PC-9 (cell line): ENCODE data around the gene TOX2. TPM values are rescaled to one million over a fixed set of nuclear protein-coding genes. Genes with fewer than 3 reads are reported as not detected.

Experiments used
- BruUV-seq: library from RNA; stranded (reverse); fragments of 400-500 nt; replicated peaks from 2 replicates; lab custom pipeline; 2021; lab: Mats Ljungman, UMichigan
- CTCF ChIA-PET: fragments of 300-600 bp; sonication (Branson Sonifier 250); formaldehyde crosslinking; loops from one replicate; lab custom pipeline; 2022; ENCODE audit warnings: antibody characterized with exemption; lab: Charles Lee
- POLR2A ChIA-PET: fragments of 300-600 bp; sonication (Branson Sonifier 250); formaldehyde crosslinking; loops from one replicate; lab custom pipeline; 2022; ENCODE audit warnings: antibody characterized with exemption; ENCODE audit not compliant: unreplicated experiment; lab: Charles Lee
- DNase-seq, 2 experiments: peaks; one replicate each; pipeline versions ENCODE4 v3.0.0 to v3.0.0-alpha.2; 2015 to 2022; ENCODE audit warnings: mixed read lengths in 1 of 2
- H2AFZ ChIP-seq: fragments of 200-600 bp; sonication (generic); 2 replicates; pipeline ENCODE4 v1.8.1; 2017; ENCODE audit warnings: antibody characterized with exemption
- H3F3A ChIP-seq: fragments of 200-600 bp; sonication (generic); 2 replicates; pipeline ENCODE4 v1.8.1; 2017; ENCODE audit warnings: antibody characterized with exemption, mild to moderate bottlenecking, low read depth; ENCODE audit not compliant: insufficient read depth
- H3K27ac ChIP-seq: fragments of 200-600 bp; sonication (generic); 2 replicates; pipeline ENCODE4 v1.6.1; 2016; ENCODE audit warnings: mixed run types
- H3K27me3 ChIP-seq: fragments of 200-600 bp; sonication (generic); 2 replicates; pipeline ENCODE4 v1.6.1; 2016; ENCODE audit warnings: low read depth, mixed run types; ENCODE audit not compliant: insufficient read depth
- H3K36me3 ChIP-seq: fragments of 200-600 bp; sonication (generic); 2 replicates; pipeline ENCODE4 v1.6.1; 2016; ENCODE audit warnings: low read depth, mixed run types
- H3K4me1 ChIP-seq: fragments of 200-600 bp; sonication (generic); replicated peaks from 2 replicates; pipeline ENCODE4 v1.6.1; 2016; ENCODE audit warnings: mixed run types; ENCODE audit not compliant: insufficient read depth
- H3K4me2 ChIP-seq: fragments of 200-600 bp; sonication (generic); 2 replicates; pipeline ENCODE4 v1.6.1; 2017; ENCODE audit warnings: mixed run types
- H3K4me3 ChIP-seq: fragments of 200-600 bp; sonication (generic); 2 replicates; pipeline ENCODE4 v1.6.1; 2016; ENCODE audit warnings: mixed run types
- H3K79me2 ChIP-seq: fragments of 200-600 bp; sonication (generic); 2 replicates; pipeline ENCODE4 v1.6.1; 2017; ENCODE audit warnings: low read depth, mixed run types
- H3K9me2 ChIP-seq: fragments of 200-600 bp; sonication (generic); 2 replicates; pipeline ENCODE4 v1.8.1; 2017; ENCODE audit warnings: mild to moderate bottlenecking; ENCODE audit not compliant: insufficient read depth
- H3K9me3 ChIP-seq: fragments of 200-600 bp; sonication (generic); 2 replicates; pipeline ENCODE4 v1.8.1; 2016; ENCODE audit warnings: low read depth; ENCODE audit not compliant: insufficient read depth
- H4K20me1 ChIP-seq: fragments of 200-600 bp; sonication (generic); 2 replicates; pipeline ENCODE4 v1.8.1; 2017; ENCODE audit not compliant: insufficient read depth
- EZH2 ChIP-seq: fragments of 200-600 bp; sonication (generic); IDR thresholded peaks from 2 replicates; pipeline ENCODE4 v1.8.0; 2017; ENCODE audit warnings: antibody characterized with exemption, low read depth
- intact Hi-C: fragments of 100-400 bp; cut with micrococcal nuclease; formaldehyde crosslinking; loops from one replicate; pipeline ENCODE4 v1.10.0; 2022; ENCODE audit not compliant: unreplicated experiment
- total RNA-seq: library from RNA; stranded (reverse); gene quantifications from 2 replicates; pipeline ENCODE4 v1.2.3, GENCODE V29; 2021
- TF ChIP-seq, protein P1 (sequence below): fragments of 200-600 bp; sonication (generic); conservative IDR thresholded peaks from 2 replicates; pipeline ENCODE4 v1.6.1; 2017; ENCODE audit warnings: mixed run types, antibody characterized with exemption, mild to moderate bottlenecking, moderate library complexity

TOX2 gene
- total RNA-seq, 1 experiment from 2014 or later: 30.1 TPM

DNA sequence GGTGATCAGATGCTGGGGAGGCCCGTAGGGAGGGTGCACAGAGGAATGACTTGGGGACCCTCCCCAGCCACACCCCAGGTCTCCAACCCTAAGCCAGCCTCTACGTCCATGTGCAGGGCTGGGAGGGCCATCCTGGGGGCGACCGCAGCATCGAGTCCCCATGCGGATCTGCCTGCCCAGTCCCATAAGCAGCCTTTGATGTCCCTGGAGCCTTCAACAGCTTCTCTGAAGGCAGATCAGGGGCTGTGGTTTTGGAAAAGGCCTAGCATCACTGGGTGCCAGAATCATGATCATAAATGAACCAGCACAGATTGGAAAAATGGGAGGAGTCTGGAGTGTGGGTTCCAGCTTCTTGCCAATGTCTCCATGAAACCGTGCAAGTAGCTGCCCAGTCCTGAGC, 22.9 kb downstream of the TOX2 start:
- CTCF ChIA-PET: no interaction called here

GRCh38 chr20:43938017-43938655, 23.5 kb downstream of the TOX2 start:
- ChIA-PET CTCF (no interaction called here), POLR2A (no interaction called here)
- H3K9me2 ChIP-seq: no peaks in the 10 kb centered on the region
- H3K27me3 ChIP-seq: no peaks in the 10 kb centered on the region
- H3F3A ChIP-seq: peaks cover 64% of the 10 kb centered on the region
- no peaks in the 10 kb centered on the region for H4K20me1 ChIP-seq
- peaks cover 80% of the 10 kb centered on the region for H3K79me2 ChIP-seq
- H3K4me3 ChIP-seq: no peak overlapping the region
- H3K4me1 ChIP-seq: peaks cover 70% of the 10 kb centered on the region
- H3K9me3 ChIP-seq: no peaks in the 10 kb centered on the region
- peak overlapping the region; percentile 48 for H3K4me2 ChIP-seq
- DNase-seq: no peak
- BruUV-seq: no TSS peak
- H3K36me3 ChIP-seq: no peaks in the 10 kb centered on the region
- H3K27ac ChIP-seq: peak overlapping the region; percentile 95
- no peak overlapping the region for H2AFZ ChIP-seq
- intact Hi-C loops: loop anchor here (2.0 kb wide), 1 partner anchor 17 kb away; no protein-coding TSS in a partner anchor
- no peak for TF ChIP-seq EZH2
- TF ChIP-seq, protein P1, sequence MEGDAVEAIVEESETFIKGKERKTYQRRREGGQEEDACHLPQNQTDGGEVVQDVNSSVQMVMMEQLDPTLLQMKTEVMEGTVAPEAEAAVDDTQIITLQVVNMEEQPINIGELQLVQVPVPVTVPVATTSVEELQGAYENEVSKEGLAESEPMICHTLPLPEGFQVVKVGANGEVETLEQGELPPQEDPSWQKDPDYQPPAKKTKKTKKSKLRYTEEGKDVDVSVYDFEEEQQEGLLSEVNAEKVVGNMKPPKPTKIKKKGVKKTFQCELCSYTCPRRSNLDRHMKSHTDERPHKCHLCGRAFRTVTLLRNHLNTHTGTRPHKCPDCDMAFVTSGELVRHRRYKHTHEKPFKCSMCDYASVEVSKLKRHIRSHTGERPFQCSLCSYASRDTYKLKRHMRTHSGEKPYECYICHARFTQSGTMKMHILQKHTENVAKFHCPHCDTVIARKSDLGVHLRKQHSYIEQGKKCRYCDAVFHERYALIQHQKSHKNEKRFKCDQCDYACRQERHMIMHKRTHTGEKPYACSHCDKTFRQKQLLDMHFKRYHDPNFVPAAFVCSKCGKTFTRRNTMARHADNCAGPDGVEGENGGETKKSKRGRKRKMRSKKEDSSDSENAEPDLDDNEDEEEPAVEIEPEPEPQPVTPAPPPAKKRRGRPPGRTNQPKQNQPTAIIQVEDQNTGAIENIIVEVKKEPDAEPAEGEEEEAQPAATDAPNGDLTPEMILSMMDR: no peak

More for the DNA sequence above, 22.9 kb downstream of the TOX2 start:
- Histone ChIP-seq H2AFZ (no peak overlapping the region), H3K9me2 (no peaks in the 10 kb centered on the region), H3K9me3 (no peaks in the 10 kb centered on the region), H3F3A (peaks cover 59% of the 10 kb centered on the region), H3K27me3 (no peaks in the 10 kb centered on the region), H3K36me3 (no peaks in the 10 kb centered on the region), H3K4me1 (peaks cover 65% of the 10 kb centered on the region), H3K27ac (peak overlapping the region; percentile 95), H3K4me2 (peak overlapping the region; percentile 48), H3K4me3 (no peak overlapping the region), H3K79me2 (peaks cover 83% of the 10 kb centered on the region), H4K20me1 (no peaks in the 10 kb centered on the region)
- no TSS peak for BruUV-seq
- DNase-seq: no peak
- no peak for TF ChIP-seq EZH2
- TF ChIP-seq, protein P1: no peak
- POLR2A ChIA-PET: no interaction called here
- intact Hi-C loops: no loop called here

DNA sequence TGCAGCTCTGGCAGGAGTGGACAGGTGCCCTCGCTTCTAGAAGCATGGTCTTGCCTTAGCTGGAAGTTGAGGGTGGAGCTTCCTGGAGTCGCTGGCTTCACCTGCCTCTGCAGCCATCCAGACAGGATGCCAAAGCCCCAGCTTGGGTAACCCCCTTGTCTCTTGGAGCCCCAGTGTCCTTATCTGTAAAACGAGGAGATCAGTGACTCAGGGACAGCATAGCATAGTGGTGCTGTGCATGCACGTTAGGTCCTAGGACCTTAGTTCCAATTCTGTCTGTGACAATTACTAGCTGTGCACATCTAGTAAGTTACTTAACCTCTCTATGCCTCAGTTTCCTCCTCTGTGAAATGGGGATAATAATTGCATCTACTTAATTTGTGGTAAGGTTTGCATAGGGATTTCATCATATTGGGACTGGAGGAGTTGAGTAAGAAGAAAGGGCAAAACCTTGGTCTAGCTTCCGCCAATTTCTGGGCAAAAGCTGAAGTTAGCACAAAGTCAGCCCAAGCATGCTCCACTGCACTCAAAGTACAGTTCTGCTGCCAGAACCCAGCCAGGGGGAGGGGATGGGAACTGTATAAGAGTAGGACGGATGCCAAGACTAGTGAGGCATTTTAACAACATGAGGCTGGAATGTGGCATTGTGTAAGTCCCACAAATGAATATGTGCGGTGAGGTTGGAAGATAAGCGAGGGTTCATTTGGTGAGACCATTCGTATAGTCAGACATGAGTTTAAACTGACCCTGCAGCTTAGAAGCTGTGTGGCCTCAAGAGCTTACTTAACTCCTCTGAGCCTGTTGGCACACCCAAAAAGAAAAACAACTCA, 24.5 kb downstream of the TOX2 start:
- Histone ChIP-seq H3K4me1 (peaks cover 80% of the 10 kb centered on the region), H3K27ac (peak overlapping the region; percentile 95), H2AFZ (no peak overlapping the region), H3F3A (peaks cover 75% of the 10 kb centered on the region), H3K9me3 (no peaks in the 10 kb centered on the region), H4K20me1 (no peaks in the 10 kb centered on the region), H3K27me3 (no peaks in the 10 kb centered on the region), H3K79me2 (peaks cover 80% of the 10 kb centered on the region), H3K4me3 (peak overlapping the region; percentile 11; the same call in 1 of the 2 replicates), H3K36me3 (0 out of 2 replicates have a peak, but pooled peaks cover 5% of the 10 kb centered on the region), H3K4me2 (peak overlapping the region; percentile 66), H3K9me2 (no peaks in the 10 kb centered on the region)
- ChIA-PET CTCF (interaction anchor here (0.7 to 1.6 kb wide), 3 partner anchors 94 to 141 kb away, joined by 3 to 4 read pairs (median 4); no protein-coding TSS in a partner anchor), POLR2A (interaction anchor here (0.5 kb wide), 1 partner anchor 13 kb away, joined by 7 read pairs; no protein-coding TSS in a partner anchor)
- TF ChIP-seq, protein P1: no peak; the same call in 1 of the 2 replicates
- TF ChIP-seq EZH2: no peak
- intact Hi-C loops: loop anchor here (1.0 to 2.0 kb wide), 2 partner anchors 16 to 94 kb away; no protein-coding TSS in a partner anchor
- DNase-seq: peak; percentile 91 to 99
- no TSS peak for BruUV-seq
